ENCODE data around the gene LRCH1. TPM values are rescaled to one million over a fixed set of nuclear protein-coding genes. Genes with fewer than 3 reads are reported as not detected.

LRCH1 gene
- total and polyA plus RNA-seq, 7 donors, result 1.7 to 7.9 (median 4.1) TPM

DNA sequence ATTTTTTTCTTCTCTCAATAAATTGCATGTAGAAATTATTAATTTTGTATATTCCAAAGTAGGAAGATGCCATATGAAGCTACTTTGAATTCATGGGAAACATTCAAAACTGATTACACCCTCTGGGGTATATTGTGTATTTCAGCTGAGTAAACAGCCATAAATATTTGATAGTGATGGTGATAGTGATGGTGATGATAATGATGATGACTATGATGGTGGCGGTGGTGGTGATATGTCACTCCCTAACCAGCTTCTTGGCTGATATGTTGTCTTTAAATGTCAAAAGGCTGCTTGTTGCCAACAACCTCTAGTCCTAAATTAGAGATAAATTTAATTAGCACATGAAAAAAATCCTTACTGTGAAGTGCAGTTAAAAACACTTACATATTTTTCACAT lies 102.0 kb downstream of the LRCH1 start:
- TF ChIP-seq, protein P1, sequence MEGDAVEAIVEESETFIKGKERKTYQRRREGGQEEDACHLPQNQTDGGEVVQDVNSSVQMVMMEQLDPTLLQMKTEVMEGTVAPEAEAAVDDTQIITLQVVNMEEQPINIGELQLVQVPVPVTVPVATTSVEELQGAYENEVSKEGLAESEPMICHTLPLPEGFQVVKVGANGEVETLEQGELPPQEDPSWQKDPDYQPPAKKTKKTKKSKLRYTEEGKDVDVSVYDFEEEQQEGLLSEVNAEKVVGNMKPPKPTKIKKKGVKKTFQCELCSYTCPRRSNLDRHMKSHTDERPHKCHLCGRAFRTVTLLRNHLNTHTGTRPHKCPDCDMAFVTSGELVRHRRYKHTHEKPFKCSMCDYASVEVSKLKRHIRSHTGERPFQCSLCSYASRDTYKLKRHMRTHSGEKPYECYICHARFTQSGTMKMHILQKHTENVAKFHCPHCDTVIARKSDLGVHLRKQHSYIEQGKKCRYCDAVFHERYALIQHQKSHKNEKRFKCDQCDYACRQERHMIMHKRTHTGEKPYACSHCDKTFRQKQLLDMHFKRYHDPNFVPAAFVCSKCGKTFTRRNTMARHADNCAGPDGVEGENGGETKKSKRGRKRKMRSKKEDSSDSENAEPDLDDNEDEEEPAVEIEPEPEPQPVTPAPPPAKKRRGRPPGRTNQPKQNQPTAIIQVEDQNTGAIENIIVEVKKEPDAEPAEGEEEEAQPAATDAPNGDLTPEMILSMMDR (IDR thresholded peaks at IDR 0.05), result no peak
- no peaks in the 10 kb centered on the region for H3K36me3 ChIP-seq (ENCODE audit: insufficient read depth in 1 of 2, low read depth in 1 of 2)
- no peaks in the 10 kb centered on the region for H3K9me3 ChIP-seq
- peaks cover 5% of the 10 kb centered on the region for H3K4me1 ChIP-seq
- no peak for ATAC-seq
- WGBS, 3 donors, result 42 to 83% (median 60%) methylated on average over 1 of the region's 1 CpG
- H3K27me3 ChIP-seq (ENCODE audit: insufficient read depth in 3 of 3, low read length in 2 of 3), result no peaks in the 10 kb centered on the region
- no peak for DNase-seq
- H3K27ac ChIP-seq, result peak overlapping the region; percentile 50
- intact Hi-C loops (cut with DNase I), result no loop called here
- H3K4me3 ChIP-seq, result no peak overlapping the region

DNA sequence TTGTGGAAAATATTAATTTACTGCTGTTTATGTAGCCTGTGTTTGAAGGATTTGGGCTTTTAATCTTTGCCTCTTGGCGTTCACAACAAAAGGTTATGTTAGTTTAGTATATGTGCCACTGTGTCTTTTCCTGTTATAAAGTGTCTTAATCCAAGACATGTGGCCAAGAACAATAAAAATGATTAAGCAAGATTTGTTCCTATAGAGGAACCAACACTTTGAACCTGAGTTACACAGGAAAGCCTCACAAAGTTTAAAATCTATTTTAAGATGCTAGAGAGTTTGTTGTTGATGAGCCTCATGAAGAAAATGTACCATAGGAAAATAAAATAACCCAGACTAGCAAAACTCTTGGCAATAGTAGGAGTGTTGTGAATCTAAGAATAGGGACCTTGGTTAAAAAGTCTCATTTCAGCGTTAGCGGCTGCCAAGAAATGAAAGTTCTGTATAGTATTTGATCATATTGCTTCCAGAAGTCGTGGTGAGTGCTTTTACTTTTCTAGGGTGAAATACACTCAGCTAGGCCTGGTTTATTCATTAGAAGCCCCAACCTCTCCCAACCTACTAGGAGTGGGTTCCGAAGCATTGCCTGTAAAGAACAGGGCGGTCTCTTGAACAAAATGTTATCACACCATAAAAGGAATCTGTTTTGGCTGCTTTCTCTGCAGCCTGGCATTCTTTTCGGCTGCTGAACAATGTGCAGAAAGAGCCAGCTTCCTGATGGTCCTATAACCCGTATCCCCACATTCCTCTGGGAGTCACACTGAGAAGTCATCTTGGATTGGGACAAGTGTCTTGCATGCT lies 102.6 kb downstream of the LRCH1 start:
- TF ChIP-seq, protein P1 (IDR thresholded peaks at IDR 0.05), result no peak
- H3K27ac ChIP-seq, result peak overlapping the region; percentile 50
- DNase-seq, result no peak
- H3K27me3 ChIP-seq (ENCODE audit: insufficient read depth in 3 of 3, low read length in 2 of 3), result no peaks in the 10 kb centered on the region
- no peaks in the 10 kb centered on the region for H3K36me3 ChIP-seq (ENCODE audit: insufficient read depth in 1 of 2, low read depth in 1 of 2)
- H3K9me3 ChIP-seq, result no peaks in the 10 kb centered on the region
- H3K4me1 ChIP-seq, result peaks cover 5% of the 10 kb centered on the region
- intact Hi-C loops (cut with DNase I), result no loop called here
- 26 to 38% (median 28%) methylated on average over 8 of the region's 8 CpGs for WGBS, 3 donors
- no peak overlapping the region for H3K4me3 ChIP-seq
- peak in 2 of 4 donors; percentile 33 to 35 for ATAC-seq

DNA sequence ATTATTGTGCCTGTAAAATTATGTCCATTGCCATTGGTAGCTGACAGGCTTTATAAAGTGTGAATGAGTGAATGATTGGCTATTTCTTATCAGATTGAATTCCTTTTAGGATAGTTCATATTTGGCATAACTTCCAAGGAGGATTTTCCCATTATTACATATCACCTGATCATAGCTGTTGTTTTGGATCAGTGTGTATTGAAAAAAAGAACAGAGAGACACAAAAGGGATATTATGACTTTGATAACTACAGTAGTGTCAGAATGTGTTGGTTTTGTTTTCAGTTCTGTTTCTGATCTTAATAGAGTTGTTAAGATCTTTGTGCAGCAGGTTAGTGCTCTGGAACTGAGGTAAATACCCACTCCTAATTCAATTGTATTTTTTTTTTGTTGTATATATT lies 103.8 kb downstream of the LRCH1 start:
- H3K36me3 ChIP-seq (ENCODE audit: insufficient read depth in 1 of 2, low read depth in 1 of 2), result no peaks in the 10 kb centered on the region
- no peaks in the 10 kb centered on the region for H3K27me3 ChIP-seq (ENCODE audit: insufficient read depth in 3 of 3, low read length in 2 of 3)
- H3K9me3 ChIP-seq, result no peaks in the 10 kb centered on the region
- ATAC-seq, result no peak
- no peak overlapping the region for H3K4me3 ChIP-seq
- no peak for DNase-seq
- peaks cover 5% of the 10 kb centered on the region for H3K4me1 ChIP-seq
- no peak overlapping the region for H3K27ac ChIP-seq
- TF ChIP-seq, protein P1 (IDR thresholded peaks at IDR 0.05), result no peak
- intact Hi-C loops (cut with DNase I), result no loop called here

DNA sequence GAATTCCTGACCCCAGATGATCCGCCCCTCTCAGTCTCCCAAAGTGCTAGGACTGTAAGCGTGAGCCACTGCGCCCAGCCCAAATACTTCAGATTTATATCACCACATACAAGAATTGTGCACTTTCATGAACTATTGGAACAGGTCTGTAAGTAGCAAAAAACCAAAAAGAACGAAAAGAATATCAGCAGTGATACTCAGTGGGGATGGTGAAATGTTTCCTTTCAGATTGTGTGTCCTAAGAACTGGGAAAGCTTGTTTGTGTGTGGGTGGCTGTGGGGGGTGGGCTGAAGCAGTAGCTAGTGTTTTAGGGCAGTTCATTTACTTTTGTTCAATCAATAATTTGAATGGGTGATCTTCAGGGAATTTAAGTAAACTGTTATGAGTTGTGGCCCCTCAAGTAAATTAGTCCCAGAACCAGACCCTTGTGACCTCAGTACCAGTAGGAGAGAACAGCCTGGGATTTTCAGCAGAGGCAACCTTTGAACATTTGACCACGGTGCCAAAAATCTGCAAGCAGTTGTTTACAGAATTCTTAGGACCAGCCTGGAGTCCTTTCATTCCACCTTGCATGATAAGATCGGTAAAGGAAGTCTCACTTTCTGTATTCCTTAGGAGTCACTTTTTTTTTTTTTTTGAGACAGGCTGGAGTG lies 106.6 kb downstream of the LRCH1 start:
- H3K27ac ChIP-seq, result no peak overlapping the region
- TF ChIP-seq, protein P1 (IDR thresholded peaks at IDR 0.05), result no peak
- 86 to 89% (median 87%) methylated on average over 6 of the region's 6 CpGs for WGBS, 3 donors
- H3K36me3 ChIP-seq (ENCODE audit: insufficient read depth in 1 of 2, low read depth in 1 of 2), result no peaks in the 10 kb centered on the region
- no peak overlapping the region for H3K4me3 ChIP-seq
- DNase-seq (no peak), ATAC-seq (no peak)
- no peaks in the 10 kb centered on the region for H3K27me3 ChIP-seq (ENCODE audit: insufficient read depth in 3 of 3, low read length in 2 of 3)
- H3K4me1 ChIP-seq, result peaks cover 11% of the 10 kb centered on the region
- intact Hi-C loops (cut with DNase I), result loop anchor here in 1 of 2 donors (2.0 kb wide), 1 partner anchor 39 kb away; no protein-coding TSS in a partner anchor
- H3K9me3 ChIP-seq, result no peaks in the 10 kb centered on the region

Data from psoas muscle (tissue), 8 donors.